Type B pancreatic cell (in vitro differentiated cells): ENCODE results near the gene SPTB. TPM values are rescaled to one million over a fixed set of nuclear protein-coding genes. Genes with fewer than 3 reads are reported as not detected.

Experiments used
- DNase-seq: peaks from one replicate; pipeline ENCODE4 v3.0.0; 2021; ENCODE audit warnings: mixed read lengths; ENCODE audit not compliant: unreplicated experiment; ENCODE audit errors: extremely low spot score
- H3K27ac Mint-ChIP-seq: 2 replicates; pipeline ENCODE4 v1.8.0; 2021; ENCODE audit warnings: mild to moderate bottlenecking, mixed read lengths
- H3K27me3 Mint-ChIP-seq: 2 replicates; pipeline ENCODE4 v1.8.0; 2021; ENCODE audit warnings: mixed read lengths
- H3K36me3 Mint-ChIP-seq: 2 replicates; pipeline ENCODE4 v1.8.0; 2021; ENCODE audit warnings: mixed read lengths
- H3K4me1 Mint-ChIP-seq: one replicate; pipeline ENCODE4 v1.8.0; 2021; ENCODE audit warnings: mixed read lengths; ENCODE audit not compliant: unreplicated experiment
- H3K4me3 Mint-ChIP-seq: 2 replicates; pipeline ENCODE4 v1.8.0; 2021; ENCODE audit warnings: mild to moderate bottlenecking, mixed read lengths
- H3K9me3 Mint-ChIP-seq: 2 replicates; pipeline ENCODE4 v1.8.0; 2021; ENCODE audit warnings: mixed read lengths
- CTCF ChIP-seq: fragments of 200-600 bp; sonication (generic); conservative IDR thresholded peaks from 2 replicates; pipeline ENCODE4 v1.5.0; 2021; ENCODE audit warnings: antibody characterized with exemption, mild to moderate bottlenecking
- total RNA-seq: library from RNA; stranded (reverse); gene quantifications from 2 replicates; pipeline ENCODE4 v1.2.1, GENCODE V29; 2021; ENCODE audit warnings: low replicate concordance

The SPTB gene
- total RNA-seq, 1 donor from 2014 or later: 3.8 TPM

GRCh38 chr14:64763801-64764621 lies 115.7 kb downstream of the SPTB start:
- Mint-ChIP-seq H3K9me3 (no peaks in the 10 kb centered on the region), H3K36me3 (no peaks in the 10 kb centered on the region), H3K27me3 (no peaks in the 10 kb centered on the region), H3K4me1 (peaks cover 59% of the 10 kb centered on the region), H3K4me3 (peak overlapping the region; percentile 75), H3K27ac (peak overlapping the region; percentile 85)
- DNase-seq: no peak
- TF ChIP-seq CTCF: no peak

- no peak for DNase-seq
- Mint-ChIP-seq H3K27me3 (no peaks in the 10 kb centered on the region), H3K4me3 (peak overlapping the region; percentile 20), H3K36me3 (no peaks in the 10 kb centered on the region), H3K9me3 (no peaks in the 10 kb centered on the region), H3K4me1 (peaks cover 66% of the 10 kb centered on the region), H3K27ac (peak overlapping the region; percentile 85)
- no peak for TF ChIP-seq CTCF
Measured at GRCh38 chr14:64763085-64763782, 116.5 kb downstream of the SPTB start.

- H3K9me3 Mint-ChIP-seq: no peaks in the 10 kb centered on the region
- DNase-seq: peak; percentile 83
- peaks cover 71% of the 10 kb centered on the region for H3K4me1 Mint-ChIP-seq
- peak overlapping the region; percentile 60 for H3K4me3 Mint-ChIP-seq
- no peak for TF ChIP-seq CTCF
- no peaks in the 10 kb centered on the region for H3K27me3 Mint-ChIP-seq
- no peaks in the 10 kb centered on the region for H3K36me3 Mint-ChIP-seq
- H3K27ac Mint-ChIP-seq: peak overlapping the region; percentile 85
Measured at GRCh38 chr14:64762044-64763034, 117.4 kb downstream of the SPTB start.

- H3K4me3 Mint-ChIP-seq: peak overlapping the region; percentile 60
- peaks cover 71% of the 10 kb centered on the region for H3K4me1 Mint-ChIP-seq
- TF ChIP-seq CTCF: no peak
- H3K27me3 Mint-ChIP-seq: no peaks in the 10 kb centered on the region
- no peaks in the 10 kb centered on the region for H3K36me3 Mint-ChIP-seq
- H3K9me3 Mint-ChIP-seq: no peaks in the 10 kb centered on the region
- H3K27ac Mint-ChIP-seq: peak overlapping the region; percentile 85
- no peak for DNase-seq
Measured at GRCh38 chr14:64761441-64762043, 118.2 kb downstream of the SPTB start.

GRCh38 chr14:64760916-64761315 lies 118.8 kb downstream of the SPTB start:
- Mint-ChIP-seq H3K4me3 (peak overlapping the region; percentile 5), H3K27me3 (no peaks in the 10 kb centered on the region), H3K4me1 (peaks cover 68% of the 10 kb centered on the region), H3K9me3 (no peaks in the 10 kb centered on the region), H3K36me3 (no peaks in the 10 kb centered on the region), H3K27ac (peak overlapping the region; percentile 85)
- no peak for TF ChIP-seq CTCF
- DNase-seq: no peak
